A673 (cell line): Measurements from ENCODE around the gene ITPR1. TPM values are rescaled to one million over a fixed set of nuclear protein-coding genes. Genes with fewer than 3 reads are reported as not detected.

Experiments used
- BruUV-seq: library from RNA; stranded (reverse); fragments of 400-500 nt; replicated peaks from 2 replicates; lab custom pipeline; 2021; lab: Mats Ljungman, UMichigan
- CTCF ChIA-PET: fragments of 300-600 bp; sonication (Branson Sonifier 250); formaldehyde crosslinking; loops from one replicate; lab custom pipeline; 2022; ENCODE audit warnings: antibody characterized with exemption; lab: Charles Lee
- POLR2A ChIA-PET: fragments of 300-600 bp; sonication (Branson Sonifier 250); formaldehyde crosslinking; loops from one replicate; lab custom pipeline; 2022; ENCODE audit warnings: antibody characterized with exemption; ENCODE audit not compliant: low non-redundant PET; lab: Charles Lee
- DNase-seq: peaks from one replicate; pipeline ENCODE4 v3.0.0-alpha.2; 2015; ENCODE audit warnings: low spot score
- H3K27ac ChIP-seq: fragments of 200-600 bp; sonication (generic); 2 replicates; pipeline ENCODE4 v1.5.1; 2016; ENCODE audit warnings: mixed run types, low read depth, mild to moderate bottlenecking, mixed read lengths, antibody characterized with exemption, low read length; ENCODE audit not compliant: poor library complexity, severe bottlenecking
- H3K27me3 ChIP-seq: fragments of 200-600 bp; sonication (generic); replicated peaks from 2 replicates; pipeline ENCODE4 v1.6.1; 2017; ENCODE audit warnings: mixed run types, low read depth, mild to moderate bottlenecking, mixed read lengths, antibody characterized with exemption, low read length; ENCODE audit not compliant: insufficient read depth, poor library complexity
- H3K36me3 ChIP-seq: fragments of 200-600 bp; sonication (generic); 2 replicates; pipeline ENCODE4 v1.6.1; 2016; ENCODE audit warnings: mixed run types, mild to moderate bottlenecking, mixed read lengths, antibody characterized with exemption, low read length; ENCODE audit not compliant: insufficient read depth, poor library complexity, severe bottlenecking
- H3K4me1 ChIP-seq: fragments of 200-600 bp; sonication (generic); 2 replicates; pipeline ENCODE4 v1.6.1; 2017; ENCODE audit warnings: mixed run types, mild to moderate bottlenecking, mixed read lengths, antibody characterized with exemption, low read length; ENCODE audit not compliant: insufficient read depth, poor library complexity, severe bottlenecking
- H3K4me3 ChIP-seq: fragments of 200-600 bp; sonication (generic); 2 replicates; pipeline ENCODE4 v1.5.1; 2016; ENCODE audit warnings: low read depth, mixed run types, mild to moderate bottlenecking, mixed read lengths, low read length; ENCODE audit not compliant: poor library complexity, severe bottlenecking
- H3K9me3 ChIP-seq: fragments of 200-600 bp; sonication (generic); 2 replicates; pipeline ENCODE4 v1.6.1; 2016; ENCODE audit warnings: mixed run types, low read depth, mild to moderate bottlenecking, mixed read lengths, antibody characterized with exemption, low read length; ENCODE audit not compliant: poor library complexity, severe bottlenecking
- EZH2 ChIP-seq: fragments of 200-600 bp; sonication (generic); IDR thresholded peaks from 2 replicates; pipeline ENCODE4 v1.6.1; 2017; ENCODE audit warnings: borderline replicate concordance, low read depth, mild to moderate bottlenecking, mixed read lengths, antibody characterized with exemption, low read length; ENCODE audit not compliant: poor library complexity, severe bottlenecking
- intact Hi-C: fragments of 100-400 bp; cut with micrococcal nuclease; formaldehyde crosslinking; loops from one replicate; pipeline ENCODE4 v1.10.0; 2022; ENCODE audit not compliant: unreplicated experiment
- total RNA-seq: library from RNA; stranded (reverse); gene quantifications from 2 replicates; pipeline ENCODE4 v1.2.3, GENCODE V29; 2021
- TF ChIP-seq, protein P1 (sequence below): fragments of 300-800, 200-600 bp; sonication (generic); conservative IDR thresholded peaks from 2 replicates; pipeline ENCODE4 v1.5.1; 2017; ENCODE audit warnings: low read depth, mild to moderate bottlenecking, antibody characterized with exemption, low read length, moderate library complexity, mixed read lengths

The ITPR1 gene
- total RNA-seq, 1 experiment from 2014 or later, result 8.6 TPM

DNA sequence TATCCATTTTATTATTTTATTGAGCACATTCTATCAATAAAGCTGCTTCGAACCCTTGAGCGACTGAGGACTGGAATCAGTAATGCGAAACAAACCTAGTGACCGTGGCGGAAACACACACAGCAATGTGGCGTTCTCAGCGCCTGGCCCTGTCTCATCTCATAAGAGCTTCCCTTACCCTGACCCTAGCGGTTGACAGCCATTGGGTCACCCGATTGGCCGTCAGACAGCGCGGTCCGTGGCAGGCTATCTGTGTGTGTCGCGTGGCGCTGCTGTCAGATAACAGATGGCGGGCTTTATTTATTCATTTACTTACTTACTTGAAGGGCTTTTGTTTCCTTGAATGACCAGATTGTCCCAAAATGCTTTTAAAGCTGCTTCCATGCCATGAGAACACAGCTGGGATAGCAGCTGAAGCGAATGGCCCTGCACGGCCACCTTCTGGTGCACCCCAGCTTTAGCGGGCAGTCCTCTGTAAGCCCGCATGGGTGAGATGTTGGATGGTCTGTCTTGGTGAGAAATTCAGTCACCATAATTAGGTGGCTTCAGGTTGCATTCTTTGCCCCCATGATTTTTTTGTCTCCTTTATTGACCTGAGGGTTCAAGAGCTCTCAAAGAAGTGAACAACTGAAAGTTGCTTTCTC lies 270.6 kb downstream of the ITPR1 start:
- Histone ChIP-seq H3K27ac (no peak overlapping the region), H3K4me1 (no peaks in the 10 kb centered on the region), H3K9me3 (peaks cover 4% of the 10 kb centered on the region), H3K36me3 (no peaks in the 10 kb centered on the region), H3K27me3 (no peaks in the 10 kb centered on the region), H3K4me3 (no peak overlapping the region)
- no peak for DNase-seq
- no TSS peak for BruUV-seq
- TF ChIP-seq, protein P1, sequence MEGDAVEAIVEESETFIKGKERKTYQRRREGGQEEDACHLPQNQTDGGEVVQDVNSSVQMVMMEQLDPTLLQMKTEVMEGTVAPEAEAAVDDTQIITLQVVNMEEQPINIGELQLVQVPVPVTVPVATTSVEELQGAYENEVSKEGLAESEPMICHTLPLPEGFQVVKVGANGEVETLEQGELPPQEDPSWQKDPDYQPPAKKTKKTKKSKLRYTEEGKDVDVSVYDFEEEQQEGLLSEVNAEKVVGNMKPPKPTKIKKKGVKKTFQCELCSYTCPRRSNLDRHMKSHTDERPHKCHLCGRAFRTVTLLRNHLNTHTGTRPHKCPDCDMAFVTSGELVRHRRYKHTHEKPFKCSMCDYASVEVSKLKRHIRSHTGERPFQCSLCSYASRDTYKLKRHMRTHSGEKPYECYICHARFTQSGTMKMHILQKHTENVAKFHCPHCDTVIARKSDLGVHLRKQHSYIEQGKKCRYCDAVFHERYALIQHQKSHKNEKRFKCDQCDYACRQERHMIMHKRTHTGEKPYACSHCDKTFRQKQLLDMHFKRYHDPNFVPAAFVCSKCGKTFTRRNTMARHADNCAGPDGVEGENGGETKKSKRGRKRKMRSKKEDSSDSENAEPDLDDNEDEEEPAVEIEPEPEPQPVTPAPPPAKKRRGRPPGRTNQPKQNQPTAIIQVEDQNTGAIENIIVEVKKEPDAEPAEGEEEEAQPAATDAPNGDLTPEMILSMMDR, result no peak
- TF ChIP-seq EZH2, result no peak
- POLR2A ChIA-PET, result no interaction called here
- intact Hi-C loops, result no loop called here
- CTCF ChIA-PET, result no interaction called here

DNA sequence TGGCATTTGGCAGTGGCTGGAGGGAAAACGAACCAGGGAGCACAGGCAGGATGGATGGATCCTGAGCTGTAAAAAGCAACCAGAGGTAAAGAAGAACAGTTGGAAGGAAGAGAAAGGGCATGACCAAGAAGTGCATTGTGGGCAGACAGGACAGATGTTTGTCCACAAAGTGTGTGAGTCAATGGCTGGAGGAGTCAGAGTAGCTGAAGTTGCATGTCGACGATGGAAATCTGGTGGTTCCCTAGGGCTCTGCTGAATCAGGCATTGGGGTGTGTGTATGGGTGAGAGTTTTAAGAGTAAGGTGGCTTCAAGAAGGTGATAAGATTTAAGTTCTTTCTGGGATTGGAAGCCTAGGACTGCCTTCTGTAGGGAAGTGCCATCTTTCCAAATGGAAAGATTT lies 272.1 kb downstream of the ITPR1 start:
- Histone ChIP-seq H3K9me3 (peaks cover 4% of the 10 kb centered on the region), H3K4me1 (no peaks in the 10 kb centered on the region), H3K27me3 (no peaks in the 10 kb centered on the region), H3K27ac (no peak overlapping the region), H3K36me3 (no peaks in the 10 kb centered on the region), H3K4me3 (no peak overlapping the region)
- no TSS peak for BruUV-seq
- CTCF ChIA-PET, result interaction anchor here (0.6 kb wide), 1 partner anchor 79 kb away, joined by 3 read pairs; no protein-coding TSS in a partner anchor
- POLR2A ChIA-PET, result no interaction called here
- intact Hi-C loops, result no loop called here
- no peak for DNase-seq
- no peak for TF ChIP-seq EZH2
- TF ChIP-seq, protein P1, result no peak

DNA sequence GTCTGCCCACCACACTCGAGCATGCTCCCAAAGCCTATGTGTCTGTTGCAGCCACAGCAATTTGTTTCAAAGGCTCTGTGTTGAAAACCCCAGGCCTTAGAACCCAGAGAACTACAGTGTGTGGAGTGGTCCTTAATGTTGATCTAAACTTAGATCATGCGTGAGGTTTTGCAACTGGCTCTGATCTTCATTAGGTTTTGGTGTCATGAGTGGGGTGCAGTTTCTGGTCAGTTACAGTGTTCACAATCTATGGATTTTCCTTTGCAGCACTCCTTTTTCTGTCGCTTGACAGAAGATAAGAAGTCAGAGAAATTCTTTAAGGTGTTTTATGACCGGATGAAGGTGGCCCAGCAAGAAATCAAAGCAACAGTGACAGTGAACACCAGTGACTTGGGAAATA lies 273.1 kb downstream of the ITPR1 start:
- TF ChIP-seq, protein P1, result no peak
- TF ChIP-seq EZH2, result no peak
- Histone ChIP-seq H3K4me3 (no peak overlapping the region), H3K36me3 (no peaks in the 10 kb centered on the region), H3K27ac (no peak overlapping the region), H3K9me3 (peaks cover 4% of the 10 kb centered on the region), H3K4me1 (no peaks in the 10 kb centered on the region), H3K27me3 (no peaks in the 10 kb centered on the region)
- POLR2A ChIA-PET, result no interaction called here
- no TSS peak for BruUV-seq
- CTCF ChIA-PET, result no interaction called here
- intact Hi-C loops, result no loop called here
- DNase-seq, result no peak
